BJ (cell line): Measurements from ENCODE around the gene KIF25. TPM values are rescaled to one million over a fixed set of nuclear protein-coding genes. Genes with fewer than 3 reads are reported as not detected.

Experiments
- CTCF ChIA-PET: fragments of 350-600 bp; formaldehyde crosslinking; extraction: SDS; loops from one replicate; lab custom pipeline; 2021; ENCODE audit warnings: antibody characterized with exemption, inconsistent platforms; lab: Yijun Ruan, JAX
- POLR2A ChIA-PET: fragments of 300-600 bp; sonication (Branson Sonifier 250); formaldehyde crosslinking; extraction: SDS; loops from one replicate; lab custom pipeline; 2021; ENCODE audit warnings: antibody characterized with exemption; lab: Charles Lee
- DNase-seq: peaks from one replicate; pipeline ENCODE4 v3.0.0-alpha.2; 2011; ENCODE audit warnings: low read depth
- H3K27me3 ChIP-seq: 2 replicates; pipeline ENCODE4 v1.6.0; 2011; ENCODE audit warnings: low read length; ENCODE audit not compliant: control insufficient read depth, insufficient read depth
- H3K36me3 ChIP-seq: 2 replicates; pipeline ENCODE4 v1.5.1; 2011; ENCODE audit warnings: low read length; ENCODE audit not compliant: control insufficient read depth, insufficient read depth
- H3K4me3 ChIP-seq: 2 replicates; pipeline ENCODE4 v1.5.1; 2011; ENCODE audit warnings: low read depth, mild to moderate bottlenecking, control low read depth, low read length
- polyA plus RNA-seq: library from polyadenylated mRNA; depleted of rRNA; stranded (reverse); fragments of >200 nt; gene quantifications from 2 replicates; pipeline ENCODE4 v1.2.3, GENCODE V29; 2011
- TF ChIP-seq, protein P1 (sequence below): IDR thresholded peaks from 2 replicates; pipeline ENCODE4 v1.5.1; 2011; ENCODE audit warnings: low read depth, mild to moderate bottlenecking, control low read depth, inconsistent platforms, low read length, moderate library complexity; ENCODE audit not compliant: insufficient read depth

Gene KIF25
- polyA plus RNA-seq, 1 experiment: not detected

DNA sequence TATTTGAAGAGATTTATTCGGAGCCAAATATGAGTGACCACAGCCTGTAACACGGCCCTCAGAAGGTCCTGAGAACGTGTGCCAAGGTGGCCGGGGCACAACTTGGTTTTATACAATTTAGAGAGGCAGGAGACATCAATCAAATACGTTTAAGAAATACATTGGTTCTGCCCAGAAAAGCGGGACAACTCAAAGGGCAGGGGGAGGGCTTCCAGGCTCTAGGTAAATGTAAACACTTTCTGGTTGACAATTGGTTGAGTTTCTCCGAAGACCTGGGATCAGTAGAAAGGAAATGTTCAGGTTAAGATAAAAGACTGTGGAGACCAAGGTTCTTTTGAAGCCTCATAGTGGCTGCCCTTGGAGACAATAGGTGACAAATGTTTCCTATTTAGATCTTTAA, 18.9 kb upstream of the KIF25 start:
- Histone ChIP-seq H3K27me3 (no peaks in the 10 kb centered on the region), H3K4me3 (no peak overlapping the region), H3K36me3 (no peaks in the 10 kb centered on the region)
- DNase-seq: no peak
- POLR2A ChIA-PET: no interaction called here
- TF ChIP-seq, protein P1, sequence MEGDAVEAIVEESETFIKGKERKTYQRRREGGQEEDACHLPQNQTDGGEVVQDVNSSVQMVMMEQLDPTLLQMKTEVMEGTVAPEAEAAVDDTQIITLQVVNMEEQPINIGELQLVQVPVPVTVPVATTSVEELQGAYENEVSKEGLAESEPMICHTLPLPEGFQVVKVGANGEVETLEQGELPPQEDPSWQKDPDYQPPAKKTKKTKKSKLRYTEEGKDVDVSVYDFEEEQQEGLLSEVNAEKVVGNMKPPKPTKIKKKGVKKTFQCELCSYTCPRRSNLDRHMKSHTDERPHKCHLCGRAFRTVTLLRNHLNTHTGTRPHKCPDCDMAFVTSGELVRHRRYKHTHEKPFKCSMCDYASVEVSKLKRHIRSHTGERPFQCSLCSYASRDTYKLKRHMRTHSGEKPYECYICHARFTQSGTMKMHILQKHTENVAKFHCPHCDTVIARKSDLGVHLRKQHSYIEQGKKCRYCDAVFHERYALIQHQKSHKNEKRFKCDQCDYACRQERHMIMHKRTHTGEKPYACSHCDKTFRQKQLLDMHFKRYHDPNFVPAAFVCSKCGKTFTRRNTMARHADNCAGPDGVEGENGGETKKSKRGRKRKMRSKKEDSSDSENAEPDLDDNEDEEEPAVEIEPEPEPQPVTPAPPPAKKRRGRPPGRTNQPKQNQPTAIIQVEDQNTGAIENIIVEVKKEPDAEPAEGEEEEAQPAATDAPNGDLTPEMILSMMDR: no peak
- CTCF ChIA-PET: no interaction called here

DNA sequence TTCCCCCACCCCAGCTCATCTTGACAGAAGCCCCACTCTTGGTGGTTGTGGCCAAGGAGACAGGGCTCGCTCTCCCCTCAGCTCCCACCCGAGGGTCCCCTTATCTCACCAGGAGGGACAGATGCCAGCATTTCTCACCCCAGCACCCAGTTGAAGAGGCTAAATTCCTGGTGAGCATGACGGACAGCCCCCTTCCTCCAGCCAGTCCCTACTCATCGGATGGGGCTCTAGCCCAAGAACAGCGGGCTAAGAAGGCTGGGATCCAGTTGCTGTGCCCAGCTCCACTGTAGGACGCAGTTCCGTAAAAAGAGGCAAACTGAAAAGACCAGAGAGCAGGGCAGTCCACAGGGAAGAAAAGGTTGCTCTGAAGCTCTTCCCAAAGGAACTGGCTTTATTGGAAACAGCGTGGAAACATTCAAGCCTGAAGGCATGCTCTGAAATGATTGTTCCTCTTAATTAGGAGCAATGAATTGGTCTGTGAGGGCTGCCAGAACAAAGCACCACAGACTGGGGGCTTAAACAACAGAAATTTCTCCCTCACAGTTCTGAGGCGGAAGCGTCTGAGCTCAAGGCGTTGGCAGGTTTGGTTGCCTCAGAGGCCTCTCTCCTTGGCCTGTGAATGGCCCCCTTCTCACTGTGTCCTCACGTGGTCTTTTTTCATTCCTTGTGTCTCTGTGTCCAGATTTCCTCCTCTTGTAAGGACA, 17.9 kb upstream of the KIF25 start:
- H3K27me3 ChIP-seq: no peaks in the 10 kb centered on the region
- no peak for DNase-seq
- ChIA-PET CTCF (interaction anchor here (1.1 kb wide), 1 partner anchor 34 kb away, joined by 4 read pairs; no protein-coding TSS in a partner anchor), POLR2A (no interaction called here)
- no peaks in the 10 kb centered on the region for H3K36me3 ChIP-seq
- H3K4me3 ChIP-seq: no peak overlapping the region
- TF ChIP-seq, protein P1: no peak

DNA sequence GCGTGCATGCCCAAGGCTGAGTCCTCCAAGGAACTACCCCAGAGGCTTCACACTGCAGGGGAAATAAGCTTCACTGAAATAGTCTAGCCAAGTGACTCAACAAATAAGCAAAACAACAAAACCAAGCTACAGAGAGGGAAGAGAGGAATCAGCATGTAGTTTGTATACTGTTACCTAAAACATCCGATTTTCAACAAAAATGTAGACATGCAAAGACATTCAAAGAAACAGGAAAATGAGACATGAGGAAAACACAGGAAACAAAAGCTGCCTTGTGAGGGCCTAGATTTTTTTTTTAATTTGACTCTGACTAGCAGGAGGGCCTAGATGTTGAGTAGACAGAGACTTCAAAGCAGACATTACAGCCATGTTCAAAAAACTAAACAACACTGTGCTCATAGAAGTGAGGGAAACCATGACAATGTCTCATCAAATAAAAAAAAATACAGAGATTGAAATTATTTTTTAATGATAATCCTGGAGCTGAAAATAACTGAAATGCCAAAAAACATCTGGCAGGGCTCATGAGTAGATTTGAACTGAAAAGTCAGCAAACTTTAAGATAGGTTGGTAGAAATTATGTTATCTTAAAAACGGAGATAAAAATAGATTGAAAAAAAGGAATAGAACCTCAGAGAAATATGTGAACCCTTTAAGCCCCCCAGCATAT, 16.4 kb upstream of the KIF25 start:
- TF ChIP-seq, protein P1: no peak
- no peaks in the 10 kb centered on the region for H3K36me3 ChIP-seq
- no peaks in the 10 kb centered on the region for H3K27me3 ChIP-seq
- no peak overlapping the region for H3K4me3 ChIP-seq
- CTCF ChIA-PET: interaction anchor here (0.6 to 1.1 kb wide), 4 partner anchors 36 to 151 kb away, joined by 3 to 4 read pairs (median 4); no protein-coding TSS in a partner anchor
- POLR2A ChIA-PET: no interaction called here
- DNase-seq: no peak

GRCh38 chr6:167981916-167982462, 15.5 kb upstream of the KIF25 start:
- H3K4me3 ChIP-seq: no peak overlapping the region
- TF ChIP-seq, protein P1: no peak
- DNase-seq: no peak
- ChIA-PET CTCF (no interaction called here), POLR2A (no interaction called here)
- no peaks in the 10 kb centered on the region for H3K36me3 ChIP-seq
- H3K27me3 ChIP-seq: no peaks in the 10 kb centered on the region

DNA sequence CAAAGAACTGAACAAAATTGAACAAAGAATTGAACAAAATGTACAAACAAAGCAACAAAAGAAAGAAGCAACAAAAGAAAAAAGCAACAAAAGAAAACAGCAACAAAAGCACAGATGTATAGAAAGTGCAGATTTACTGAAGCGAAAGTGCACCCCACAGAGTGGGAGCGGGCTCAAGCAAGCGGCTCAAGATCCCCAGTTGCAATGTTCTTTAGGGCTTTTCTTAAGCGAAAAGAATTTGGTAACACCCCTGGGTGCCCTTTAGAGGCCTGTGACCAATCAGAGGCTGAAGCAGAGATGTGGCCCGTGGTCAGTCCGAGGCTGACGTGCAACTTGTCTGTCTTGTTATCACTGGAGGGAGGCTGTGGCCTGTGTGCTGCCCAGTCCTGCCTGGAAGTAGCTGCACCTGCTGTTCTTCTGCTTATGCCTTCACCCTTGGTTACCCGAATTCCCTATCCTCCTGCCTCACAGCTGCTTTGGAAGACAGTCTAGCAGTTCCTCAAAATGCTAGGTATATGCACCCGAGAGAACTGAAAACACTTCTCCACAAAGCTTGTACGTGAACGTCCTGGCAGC, 13.2 kb upstream of the KIF25 start:
- POLR2A ChIA-PET: no interaction called here
- DNase-seq: no peak
- CTCF ChIA-PET: interaction anchor here (1.2 kb wide), 1 partner anchor 23 kb away, joined by 3 read pairs; no protein-coding TSS in a partner anchor
- Histone ChIP-seq H3K36me3 (no peaks in the 10 kb centered on the region), H3K4me3 (no peak overlapping the region), H3K27me3 (no peaks in the 10 kb centered on the region)
- TF ChIP-seq, protein P1: no peak
